Coronary artery (tissue), 2 donors: ENCODE data around the gene TMEM219.

Experiments
- DNase-seq: peaks from one replicate; pipeline ENCODE4 v3.0.0-alpha.2; 2017; ENCODE audit warnings: low spot score
- H3K27ac ChIP-seq, 2 donors: fragments of 200-600 bp; sonication (generic); one replicate each; pipeline ENCODE4 v1.5.1; 2016 to 2019
- H3K4me3 ChIP-seq: fragments of 200-600 bp; sonication (generic); 2 replicates; pipeline ENCODE4 v1.5.1; 2016; ENCODE audit warnings: mild to moderate bottlenecking, moderate library complexity
- TF ChIP-seq, protein P1 (sequence below): fragments of 200-600 bp; sonication (generic); IDR thresholded peaks from one replicate; pipeline ENCODE4 v1.5.1; 2019; ENCODE audit warnings: antibody characterized with exemption

The TMEM219 gene

DNA sequence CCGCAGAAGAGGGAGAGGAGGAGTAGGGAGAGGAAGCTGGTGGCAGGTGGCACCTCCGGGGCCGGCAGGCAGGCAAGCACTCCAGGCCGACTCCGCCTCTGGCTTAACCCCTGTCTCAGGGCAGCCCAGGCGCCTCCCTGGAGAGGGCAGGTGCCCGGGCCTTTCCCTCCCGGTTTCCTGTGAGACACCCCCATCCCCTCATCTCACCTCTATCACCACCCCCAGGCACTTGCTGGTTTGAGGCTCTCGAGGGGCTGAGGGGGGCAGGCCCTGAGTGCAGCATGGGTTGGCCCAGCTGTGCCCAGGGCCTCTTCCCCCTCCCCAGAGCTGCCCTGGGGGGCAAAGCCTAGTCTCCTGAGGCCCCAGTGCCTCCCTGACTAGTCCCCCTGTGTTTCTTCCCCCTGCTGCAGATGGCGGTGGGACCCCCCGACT, 42.9 kb downstream of the TMEM219 start:
- Histone ChIP-seq H3K27ac (no peak overlapping the region), H3K4me3 (no peak overlapping the region)
- DNase-seq: no peak
- TF ChIP-seq, protein P1, sequence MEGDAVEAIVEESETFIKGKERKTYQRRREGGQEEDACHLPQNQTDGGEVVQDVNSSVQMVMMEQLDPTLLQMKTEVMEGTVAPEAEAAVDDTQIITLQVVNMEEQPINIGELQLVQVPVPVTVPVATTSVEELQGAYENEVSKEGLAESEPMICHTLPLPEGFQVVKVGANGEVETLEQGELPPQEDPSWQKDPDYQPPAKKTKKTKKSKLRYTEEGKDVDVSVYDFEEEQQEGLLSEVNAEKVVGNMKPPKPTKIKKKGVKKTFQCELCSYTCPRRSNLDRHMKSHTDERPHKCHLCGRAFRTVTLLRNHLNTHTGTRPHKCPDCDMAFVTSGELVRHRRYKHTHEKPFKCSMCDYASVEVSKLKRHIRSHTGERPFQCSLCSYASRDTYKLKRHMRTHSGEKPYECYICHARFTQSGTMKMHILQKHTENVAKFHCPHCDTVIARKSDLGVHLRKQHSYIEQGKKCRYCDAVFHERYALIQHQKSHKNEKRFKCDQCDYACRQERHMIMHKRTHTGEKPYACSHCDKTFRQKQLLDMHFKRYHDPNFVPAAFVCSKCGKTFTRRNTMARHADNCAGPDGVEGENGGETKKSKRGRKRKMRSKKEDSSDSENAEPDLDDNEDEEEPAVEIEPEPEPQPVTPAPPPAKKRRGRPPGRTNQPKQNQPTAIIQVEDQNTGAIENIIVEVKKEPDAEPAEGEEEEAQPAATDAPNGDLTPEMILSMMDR: no peak

DNA sequence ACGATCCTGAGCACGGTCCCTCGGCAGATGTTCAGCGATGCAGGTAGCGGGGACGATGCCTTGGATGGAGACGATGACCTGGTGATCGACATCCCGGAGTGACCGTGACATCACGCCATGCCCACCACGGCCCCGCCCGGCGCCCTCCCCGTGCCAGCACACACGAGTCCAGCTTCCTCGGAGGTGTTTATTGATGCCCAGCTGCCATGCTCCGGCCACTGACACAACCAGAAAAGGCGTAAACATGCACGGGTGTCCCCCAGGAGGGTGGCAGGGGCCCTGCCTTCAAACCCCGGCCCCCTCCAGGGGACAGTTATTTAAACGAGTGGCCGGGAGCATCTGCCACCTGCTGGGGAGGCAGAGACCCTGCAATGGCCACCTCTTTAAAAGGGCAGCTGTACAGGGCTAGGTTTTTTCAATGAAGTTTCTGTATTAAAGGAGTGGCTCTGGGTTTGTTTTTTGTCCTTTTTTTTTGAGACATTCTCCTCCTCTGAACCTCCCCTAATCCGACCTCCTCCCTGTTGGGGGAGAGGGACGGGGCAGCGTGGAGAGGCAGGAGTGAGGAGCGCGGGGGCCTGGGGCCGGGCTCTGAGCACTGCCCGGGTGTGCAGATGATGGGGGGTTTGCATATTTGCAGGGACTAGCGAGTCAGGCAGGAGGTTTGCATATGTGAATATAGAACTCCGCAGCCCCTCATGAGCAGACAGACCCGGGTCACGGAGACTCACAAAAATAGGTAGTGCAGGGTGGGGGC, 43.6 kb downstream of the TMEM219 start:
- TF ChIP-seq, protein P1: peak; percentile 62
- H3K4me3 ChIP-seq: no peak overlapping the region
- H3K27ac ChIP-seq: no peak overlapping the region
- DNase-seq: no peak

DNA sequence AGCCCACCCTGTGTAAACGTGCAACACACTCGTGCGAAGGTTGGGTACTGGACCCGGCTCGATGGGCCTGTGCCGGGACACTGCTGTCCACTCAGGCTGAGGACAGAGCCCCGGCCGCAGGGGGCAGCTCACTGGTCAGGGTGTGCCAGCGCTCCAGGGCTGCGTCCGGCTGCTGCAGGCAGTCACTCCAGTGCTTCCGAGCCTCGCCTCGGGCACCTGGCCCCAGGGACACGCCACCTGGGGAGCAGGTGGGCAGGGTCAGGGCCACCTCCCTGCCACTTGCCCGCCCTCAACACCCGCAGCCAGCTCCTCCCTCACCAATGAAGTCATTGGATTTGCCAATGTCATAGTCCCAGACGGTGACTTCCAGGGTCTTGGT, 44.2 kb downstream of the TMEM219 start:
- TF ChIP-seq, protein P1: no peak
- Histone ChIP-seq H3K4me3 (no peak overlapping the region), H3K27ac (no peak overlapping the region)
- DNase-seq: no peak

DNA sequence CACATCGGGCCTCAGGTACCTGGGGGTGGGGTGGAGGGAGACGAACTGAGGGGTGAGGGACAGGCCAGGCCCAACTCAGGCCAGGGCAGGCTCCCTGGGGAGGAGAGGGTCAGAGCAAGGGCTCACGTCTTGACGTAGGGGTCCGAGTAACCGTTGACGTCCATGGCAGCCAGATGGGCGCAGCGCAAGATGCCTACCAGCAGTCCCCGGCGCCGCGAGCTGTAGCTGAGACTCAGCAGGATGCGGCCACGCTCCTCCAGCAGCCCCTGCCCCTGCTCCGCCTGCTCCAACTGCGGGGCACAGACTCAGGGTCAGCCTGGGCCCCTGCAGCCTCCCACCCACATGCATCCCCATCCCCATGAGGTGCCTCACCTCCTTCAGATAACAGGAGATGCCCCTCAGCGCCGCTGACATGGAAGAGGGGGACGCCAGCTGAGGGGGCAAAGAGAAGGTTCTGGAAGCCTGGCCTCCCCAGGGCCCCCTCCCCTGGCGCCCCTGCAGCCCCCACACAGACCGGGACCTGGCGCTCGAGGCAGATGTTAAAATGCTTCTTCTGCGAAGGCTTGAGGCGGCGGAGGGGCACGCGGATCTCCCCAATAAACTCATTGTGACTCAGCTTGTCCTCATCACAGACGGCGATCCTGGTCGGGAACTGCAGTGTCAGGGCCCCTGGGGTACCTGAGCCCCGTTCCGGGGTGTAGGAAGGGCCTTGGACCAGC, 44.9 kb downstream of the TMEM219 start:
- H3K27ac ChIP-seq: no peak overlapping the region
- DNase-seq: no peak
- TF ChIP-seq, protein P1: no peak
- no peak overlapping the region for H3K4me3 ChIP-seq

DNA sequence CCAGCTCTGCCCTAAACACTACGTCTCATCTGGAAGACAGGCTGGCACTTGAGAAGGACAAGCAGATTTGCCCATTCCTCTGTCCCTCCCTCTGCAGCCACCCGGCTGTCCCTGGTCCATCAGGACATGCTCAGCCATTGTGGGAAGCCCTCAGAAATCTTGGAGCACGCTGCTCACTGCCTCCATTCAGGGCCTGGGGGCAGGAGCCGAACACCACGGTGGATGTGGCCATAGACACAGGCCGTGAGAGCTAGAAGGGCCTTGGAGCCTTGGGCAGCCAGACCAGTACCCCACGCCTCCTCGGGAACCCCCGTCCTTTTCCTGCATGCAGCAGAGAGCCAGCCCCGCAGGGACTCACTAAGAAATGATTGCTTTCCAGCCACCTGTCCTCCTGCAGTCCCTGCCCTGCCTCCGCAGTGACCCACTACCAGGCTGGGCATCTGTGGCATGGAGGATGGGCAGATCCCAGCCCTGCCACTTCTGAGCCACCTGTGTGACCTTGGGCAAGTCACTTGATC, 45.6 kb downstream of the TMEM219 start:
- TF ChIP-seq, protein P1: no peak
- Histone ChIP-seq H3K4me3 (no peak overlapping the region), H3K27ac (no peak overlapping the region)
- no peak for DNase-seq

DNA sequence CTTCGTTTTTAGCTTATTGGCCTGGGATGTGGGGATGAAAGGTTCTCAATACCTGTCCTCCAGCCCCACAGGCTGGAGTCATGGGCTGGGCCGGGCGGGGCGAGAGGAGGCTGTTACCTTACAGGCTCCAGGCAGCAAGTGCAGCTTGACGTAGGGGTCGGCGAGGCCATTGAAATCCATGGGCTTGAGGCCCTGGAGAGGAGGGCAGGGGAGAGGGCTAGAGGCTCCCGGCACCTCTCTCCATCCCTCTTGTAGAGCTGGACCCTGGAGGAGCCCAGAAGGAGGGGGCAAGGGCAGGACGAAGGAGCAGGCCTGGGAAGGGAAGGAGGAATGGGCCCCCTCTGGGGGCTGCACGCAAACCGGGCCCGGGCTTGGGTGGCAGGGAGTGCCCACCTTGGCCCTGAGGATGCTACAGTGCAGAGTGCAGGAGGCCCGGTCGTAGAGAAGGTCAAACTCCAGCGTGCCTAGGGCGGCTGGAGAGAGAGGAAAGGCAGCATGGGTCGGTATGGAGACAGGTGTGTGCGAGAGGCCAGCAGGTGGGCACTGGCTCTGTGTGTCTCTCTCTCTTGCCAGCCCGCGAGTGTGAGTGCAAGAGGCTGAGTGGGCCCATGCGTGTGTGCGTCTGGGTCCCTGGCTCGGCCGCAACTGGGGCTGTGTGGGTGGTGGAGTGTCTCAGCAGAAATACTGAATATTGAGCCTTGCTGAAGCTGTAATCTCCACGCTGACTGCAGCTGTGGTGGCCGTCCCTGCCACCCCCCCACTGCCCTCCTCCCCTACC, 47.4 kb downstream of the TMEM219 start:
- no peak overlapping the region for H3K4me3 ChIP-seq
- H3K27ac ChIP-seq: no peak overlapping the region
- TF ChIP-seq, protein P1: no peak
- no peak for DNase-seq
